LoVo (cell line): ENCODE data around the gene ICAM3.
A peak's percentile ranks its signal among the peaks of the same experiment; 100 is the strongest.
"Not testable (repeated sequence)": the region's sequence is repeated elsewhere in the genome, so short reads cannot be mapped to it uniquely, and the experiment has no call there.

Experiments used
- DNase-seq: peaks from one replicate; pipeline ENCODE4 v3.0.0-alpha.2; 2016; ENCODE audit warnings: low spot score

ICAM3 gene

GRCh38 chr19:10344780-10345179 lies 5.4 kb upstream of the ICAM3 start:
- DNase-seq = no peak

- DNase-seq = no peak
Observed at GRCh38 chr19:10343495-10343894, 4.1 kb upstream of the ICAM3 start.

GRCh38 chr19:10339977-10340376 lies 553 bp upstream of the ICAM3 start:
- DNase-seq = no peak

- no peak for DNase-seq
Observed at GRCh38 chr19:10338940-10339339, 484 bp downstream of the ICAM3 start.

DNA sequence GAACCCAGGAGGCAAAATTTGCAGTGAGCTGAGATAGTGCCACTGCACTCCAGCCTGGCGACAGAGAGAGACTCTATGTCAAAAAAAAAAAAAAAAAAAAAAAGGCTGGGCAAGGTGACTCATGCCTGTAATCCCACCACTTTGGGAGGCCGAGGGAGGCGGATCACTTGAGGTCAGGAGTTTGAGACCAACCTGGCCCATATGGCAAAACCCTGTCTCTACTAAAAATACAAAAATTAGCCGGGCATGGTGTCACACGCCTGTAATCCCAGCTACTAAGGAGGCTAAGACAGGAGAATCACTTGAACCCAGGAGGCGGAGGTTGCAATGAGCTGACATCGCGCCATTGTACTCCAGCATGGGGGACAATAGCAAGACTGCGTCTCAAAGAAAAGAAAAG lies 2.7 kb downstream of the ICAM3 start:
- not testable (repeated sequence) for DNase-seq

DNA sequence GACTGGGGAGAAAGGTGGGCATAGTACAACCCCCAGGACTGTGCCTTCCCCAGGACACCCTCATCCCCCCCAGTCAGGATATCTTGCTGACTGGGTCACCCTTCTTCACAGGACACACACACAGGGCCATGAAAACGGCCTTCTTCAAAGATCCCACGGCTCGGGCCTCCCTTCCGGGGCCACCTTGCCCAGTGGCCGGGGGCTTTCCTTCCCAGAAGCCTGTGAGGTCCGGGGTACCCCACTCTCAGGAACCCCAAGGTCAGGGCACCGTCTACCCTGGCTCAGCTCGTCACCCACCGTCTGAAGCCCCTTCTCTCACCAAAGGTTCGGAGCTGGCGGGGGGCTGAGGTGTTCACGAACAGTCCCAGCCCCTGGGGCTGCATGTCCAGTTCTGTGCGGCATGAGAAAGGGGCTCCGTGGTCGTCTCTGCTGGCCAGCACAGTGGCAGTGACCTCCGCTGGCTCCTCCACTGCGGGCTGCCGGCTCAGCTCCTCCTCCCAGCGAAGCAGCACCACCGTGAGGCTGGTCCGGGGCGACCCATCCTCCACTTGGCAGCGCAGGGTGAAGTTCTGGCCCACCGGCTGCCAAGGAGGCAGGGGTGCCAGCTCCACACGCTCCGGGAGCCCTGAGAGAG lies 4.0 kb downstream of the ICAM3 start:
- no peak for DNase-seq

DNA sequence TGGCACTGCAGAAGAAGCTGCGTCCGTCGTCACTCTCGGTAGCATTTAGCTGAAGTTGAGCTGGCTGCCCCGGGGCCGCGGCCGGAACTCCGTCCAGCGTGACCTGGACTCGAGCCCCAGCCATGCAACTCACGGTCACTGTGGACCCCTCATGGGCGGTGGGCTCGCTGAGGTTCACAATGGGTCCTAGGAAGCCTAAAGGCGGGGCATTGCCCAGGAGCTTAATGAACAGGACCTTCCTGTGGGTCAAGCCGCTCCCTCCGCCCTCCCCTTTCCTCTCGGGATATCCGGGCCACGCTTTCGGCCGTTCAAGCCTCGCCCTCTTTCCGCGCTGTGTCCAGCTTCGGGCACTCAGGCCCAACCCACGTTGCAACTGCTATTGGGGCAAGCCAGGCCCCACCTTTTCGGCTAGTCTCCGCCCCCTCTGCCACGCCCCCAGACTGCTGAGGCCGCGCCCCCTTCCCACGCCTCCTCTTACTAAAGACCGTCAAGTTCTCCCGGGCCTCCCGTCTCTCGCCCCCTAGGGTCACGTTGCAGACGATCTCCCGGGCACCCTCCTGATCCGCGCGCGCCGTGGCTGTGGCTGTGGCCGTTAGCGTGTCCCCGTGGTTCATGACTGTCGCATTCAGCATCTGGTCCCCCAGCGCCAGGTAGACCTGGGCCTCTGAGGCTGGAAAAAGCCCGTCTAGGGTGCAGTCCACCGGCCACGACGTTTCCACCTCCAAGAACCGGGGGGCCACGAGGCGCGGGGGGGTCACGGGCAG lies 4.7 kb downstream of the ICAM3 start:
- DNase-seq = peak; percentile 95

DNA sequence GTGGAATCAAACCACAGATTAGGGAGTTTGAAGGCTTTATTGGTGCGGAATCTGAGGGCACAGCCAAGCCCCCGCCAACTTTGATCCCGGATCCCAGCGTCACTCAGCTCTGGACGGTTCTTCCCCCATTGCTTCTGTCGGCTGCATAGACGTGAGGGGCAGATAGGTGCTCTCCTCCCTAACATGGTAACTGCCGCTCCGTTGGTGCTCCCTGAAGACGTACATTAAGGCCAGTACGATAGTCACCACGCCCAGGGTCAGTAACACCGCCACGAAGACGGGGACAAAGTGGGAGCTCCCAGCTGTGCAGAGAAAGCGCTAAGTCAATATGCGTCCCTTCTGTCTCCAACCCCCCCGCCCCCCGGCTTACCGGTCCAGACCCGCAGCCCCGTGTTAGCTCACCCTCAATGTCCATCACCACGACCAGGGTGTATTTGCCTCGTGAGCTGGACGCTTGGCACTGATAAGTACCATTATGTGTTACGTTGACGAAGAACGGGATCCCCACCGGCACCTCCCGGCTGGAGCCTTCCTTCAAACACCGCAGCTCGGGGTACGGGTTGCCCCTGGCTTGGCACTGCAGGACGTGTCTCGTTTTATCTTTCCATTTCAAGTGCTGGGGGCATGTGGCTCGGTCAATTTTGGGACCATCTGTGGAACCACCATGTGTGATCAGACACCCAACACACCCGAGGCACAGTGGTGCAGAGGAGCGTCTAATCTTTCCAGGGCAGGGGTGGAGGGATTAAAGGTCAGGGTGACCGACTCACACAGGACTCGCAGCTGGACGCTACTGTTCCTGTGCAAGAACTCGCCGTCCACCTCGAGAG lies 5.5 kb downstream of the ICAM3 start:
- peak; percentile 1 for DNase-seq

- DNase-seq = peak; percentile 97
Observed at GRCh38 chr19:10332965-10333757, 6.3 kb downstream of the ICAM3 start, which contains the start of gene RAVER1. RAVER1 (minus strand) TSS chr19:10333529; CDS start chr19:10333507, 22 bp downstream.

DNA sequence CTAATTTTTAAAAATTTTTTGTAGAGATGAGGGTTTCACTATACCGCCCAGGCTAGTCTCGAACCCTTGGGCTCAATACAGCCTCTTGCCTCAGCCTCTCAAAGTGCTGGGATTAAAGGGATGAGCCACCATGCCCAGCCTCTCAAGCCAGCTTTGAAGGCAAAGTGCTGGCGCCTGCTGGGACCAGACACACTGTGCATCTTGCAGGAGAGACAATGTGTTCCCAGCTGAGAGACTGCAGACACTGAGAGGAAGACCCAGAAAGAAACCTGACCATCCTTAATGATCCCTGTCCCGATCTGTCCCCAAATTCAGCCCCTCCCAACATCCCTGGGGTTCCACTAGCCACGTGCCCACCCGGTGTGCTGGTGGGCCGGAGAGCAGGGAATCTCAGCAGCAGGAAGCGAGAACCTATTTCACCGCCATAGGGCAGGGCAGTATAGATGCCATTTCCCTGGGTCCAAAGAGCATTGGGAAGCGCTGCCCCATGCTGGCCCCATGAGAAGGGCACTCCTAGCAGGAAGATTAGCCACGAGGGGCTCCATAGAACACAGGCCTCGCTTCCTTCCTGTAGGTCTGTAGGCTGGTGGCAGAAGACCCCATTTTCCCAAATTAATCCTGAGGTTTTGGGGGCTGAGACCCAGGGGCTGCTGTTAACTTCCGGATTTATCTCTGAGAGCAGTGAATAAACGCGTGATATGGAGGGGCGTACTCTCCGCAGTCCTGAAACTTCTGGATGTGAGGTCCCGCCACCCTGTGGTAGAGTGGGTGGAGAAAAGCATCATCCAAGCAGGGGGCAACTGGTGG lies 7.1 kb downstream of the ICAM3 start:
- peak; percentile 2 for DNase-seq

- no peak for DNase-seq
Observed at GRCh38 chr19:10329555-10329954, 9.9 kb downstream of the ICAM3 start.

GRCh38 chr19:10328558-10329429 lies 10.6 kb downstream of the ICAM3 start:
- no peak for DNase-seq

GRCh38 chr19:10327793-10328192 lies 11.6 kb downstream of the ICAM3 start:
- DNase-seq = no peak

- DNase-seq = no peak
Observed at GRCh38 chr19:10325732-10326131, 13.7 kb downstream of the ICAM3 start.

GRCh38 chr19:10321874-10322835 lies 17.3 kb downstream of the ICAM3 start:
- no peak for DNase-seq

DNA sequence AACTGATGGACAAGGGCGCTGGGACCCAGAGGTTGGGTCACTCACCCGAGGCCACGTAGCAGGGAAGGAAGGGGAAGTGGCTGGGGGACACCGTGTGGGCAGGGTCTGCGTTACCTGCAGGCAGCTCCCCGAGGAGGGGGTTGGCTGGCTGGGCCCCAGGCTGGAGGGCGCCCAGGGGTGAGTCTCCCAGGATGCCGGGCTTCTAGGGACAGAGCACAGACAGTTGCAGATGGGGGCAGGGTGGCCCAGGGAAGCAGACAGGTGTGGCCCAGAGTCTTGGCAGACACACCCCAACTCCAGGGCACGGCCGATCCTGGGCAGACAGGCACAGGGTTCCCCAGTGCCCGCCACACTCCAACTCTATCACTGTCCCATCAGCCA lies 18.0 kb downstream of the ICAM3 start:
- no peak for DNase-seq

GRCh38 chr19:10320602-10321416 lies 18.6 kb downstream of the ICAM3 start:
- DNase-seq = no peak
